GM19455 (cell line): Measurements from ENCODE around the gene PIK3R5.

Experiments
- ATAC-seq: cut with Tn5 transposase; IDR thresholded peaks from one replicate; pipeline ENCODE4 v1.9.1; 2021; ENCODE audit not compliant: unreplicated experiment

PIK3R5 gene

DNA sequence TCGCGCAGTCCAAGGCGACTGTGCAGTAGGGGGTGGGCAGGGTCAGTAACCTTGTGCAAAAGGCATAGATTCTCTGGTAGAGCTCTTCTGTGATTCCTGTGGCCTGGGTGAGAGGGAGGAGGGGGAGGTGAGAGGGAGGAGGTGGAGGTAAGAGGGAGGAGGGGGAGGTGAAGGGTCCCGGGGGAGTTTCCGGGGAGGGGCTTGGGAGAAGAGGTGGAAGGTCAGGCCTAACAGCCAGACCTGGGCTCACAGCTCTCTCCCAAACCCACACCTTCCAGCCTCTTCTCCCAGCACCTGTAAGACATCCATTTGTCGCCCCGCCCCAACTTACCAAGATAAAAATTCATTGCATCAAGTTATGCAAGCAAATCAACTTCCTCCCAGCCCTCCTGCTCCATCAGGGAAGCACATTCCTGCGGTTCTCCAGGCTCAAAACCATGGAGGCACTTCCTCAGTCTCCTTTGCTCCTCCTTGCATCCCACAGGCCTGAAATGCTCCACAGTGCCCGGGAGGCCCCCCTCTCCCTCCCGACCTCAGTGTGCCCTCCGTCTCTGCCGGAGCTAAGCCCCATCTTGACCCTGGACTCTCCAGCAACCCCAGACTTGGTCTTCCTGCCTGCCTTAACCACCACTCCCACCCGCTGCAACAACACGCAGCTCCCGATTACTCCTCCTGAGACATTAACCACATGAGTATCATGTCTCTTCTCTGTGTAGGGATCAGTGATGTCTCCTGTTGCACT lies 128.5 kb downstream of the PIK3R5 start:
- no peak for ATAC-seq

DNA sequence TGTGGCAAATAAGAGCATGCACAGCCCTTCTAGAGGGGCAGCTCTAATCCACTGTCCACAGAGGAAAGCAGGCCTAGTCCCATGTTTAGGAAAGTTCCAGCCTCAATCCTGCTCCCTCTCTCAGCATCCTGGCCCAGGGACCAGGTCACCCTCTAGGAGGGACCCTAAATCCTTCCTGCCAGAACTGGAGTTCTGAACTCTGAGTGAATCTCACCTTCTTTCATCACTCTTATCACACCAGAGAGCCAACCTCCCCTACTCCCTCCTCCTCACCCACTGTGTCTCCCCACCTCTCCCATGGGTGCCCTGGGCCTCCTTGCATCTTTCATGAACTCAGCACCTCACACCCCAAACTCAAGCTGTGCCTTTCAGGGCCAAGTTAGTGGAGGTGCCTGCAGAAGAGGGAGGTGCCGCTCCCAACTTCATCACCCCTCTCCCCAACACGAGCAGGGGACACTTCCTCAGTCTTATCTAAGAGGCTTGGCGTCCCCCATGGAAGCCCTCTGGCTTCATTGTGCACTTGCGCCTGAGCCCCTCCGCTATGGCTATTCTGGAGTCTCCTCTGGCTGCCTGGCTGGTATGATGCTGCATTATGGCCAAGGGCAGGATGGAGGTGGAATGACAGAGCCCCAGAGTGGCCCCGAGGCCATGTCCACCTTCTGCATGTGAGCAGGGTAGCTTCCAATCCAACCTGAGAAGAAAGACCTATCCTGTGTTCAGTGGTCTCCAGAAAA lies 129.7 kb downstream of the PIK3R5 start:
- ATAC-seq: no peak

DNA sequence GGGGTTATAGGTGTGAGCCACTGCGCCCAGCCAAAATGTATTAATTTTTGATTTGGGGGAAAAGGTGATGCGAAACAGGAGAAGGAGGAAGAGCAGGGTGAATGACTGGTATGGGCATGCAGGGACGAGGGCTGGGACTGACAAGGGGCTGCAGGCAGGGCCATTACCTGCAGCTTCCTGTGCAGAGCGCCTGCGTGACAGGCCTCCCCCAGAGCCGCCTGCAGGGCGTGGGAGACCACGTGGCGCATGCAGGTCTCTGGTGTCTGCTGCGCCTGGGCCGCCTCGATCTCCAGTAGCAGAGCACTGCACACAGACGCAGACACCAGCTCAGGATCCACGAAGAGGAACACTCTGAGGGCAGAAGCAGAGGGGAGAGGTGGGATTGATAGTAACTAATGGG lies 130.4 kb downstream of the PIK3R5 start:
- no peak for ATAC-seq

DNA sequence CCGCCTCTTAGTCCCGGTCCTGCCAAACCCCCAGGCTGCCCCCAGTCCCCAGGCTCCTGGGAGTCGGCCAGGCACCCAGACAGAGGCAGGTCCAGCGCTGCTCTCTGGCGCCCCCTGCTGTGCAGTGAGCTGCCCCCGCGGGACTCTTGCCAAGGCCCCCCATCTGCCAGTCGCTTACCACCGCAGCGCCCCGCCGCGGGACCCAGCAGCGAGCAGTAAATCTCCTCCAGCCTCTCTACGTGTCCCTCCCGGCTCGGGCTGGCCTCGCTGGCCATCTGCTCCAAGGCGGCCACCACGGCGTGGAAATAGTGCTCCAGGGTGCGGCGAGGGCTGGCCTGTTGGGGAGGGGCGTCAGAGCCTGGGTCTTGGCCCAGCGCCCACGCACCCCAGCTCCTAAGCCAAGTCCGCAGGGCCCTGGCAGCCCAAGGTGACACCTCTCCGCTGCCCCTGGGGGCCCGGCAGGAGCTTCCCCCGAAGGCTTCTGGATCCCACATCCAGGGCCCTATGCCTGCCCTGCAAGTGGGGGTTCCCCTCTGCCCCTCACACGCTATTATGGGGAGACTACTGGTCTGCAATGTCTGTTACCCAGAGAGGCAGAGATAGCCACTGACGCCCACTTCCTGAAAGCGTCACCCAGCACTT lies 132.7 kb downstream of the PIK3R5 start:
- ATAC-seq: no peak

DNA sequence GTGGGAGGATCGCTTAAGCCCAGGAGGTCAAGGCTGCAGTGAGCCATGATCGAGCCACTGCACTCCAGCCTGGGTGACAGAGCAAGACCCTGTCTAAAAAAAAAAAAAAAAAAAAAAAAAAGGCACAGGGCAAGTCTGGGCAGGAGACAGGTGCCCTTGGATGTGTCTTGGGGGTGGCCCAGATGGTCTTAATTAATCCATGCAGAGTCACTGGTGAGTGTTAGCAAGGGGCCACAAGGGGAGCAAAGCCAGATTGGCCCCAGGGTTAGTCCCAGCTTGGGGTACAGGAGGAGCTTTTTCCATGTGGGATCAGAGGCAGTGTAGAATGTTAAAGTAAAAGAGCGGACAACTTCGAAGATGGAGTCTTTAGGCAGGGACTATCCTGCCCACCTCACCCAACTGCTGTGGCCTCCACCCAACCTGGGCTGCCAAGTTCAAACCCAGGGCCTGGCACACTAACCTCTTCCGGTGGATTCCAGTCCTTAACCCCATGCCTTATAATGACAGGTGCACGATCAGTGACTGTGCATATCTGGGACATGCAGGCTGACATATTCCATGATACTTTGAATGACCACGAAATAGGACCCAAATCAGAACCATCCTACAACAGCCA lies 134.2 kb downstream of the PIK3R5 start:
- no peak for ATAC-seq

DNA sequence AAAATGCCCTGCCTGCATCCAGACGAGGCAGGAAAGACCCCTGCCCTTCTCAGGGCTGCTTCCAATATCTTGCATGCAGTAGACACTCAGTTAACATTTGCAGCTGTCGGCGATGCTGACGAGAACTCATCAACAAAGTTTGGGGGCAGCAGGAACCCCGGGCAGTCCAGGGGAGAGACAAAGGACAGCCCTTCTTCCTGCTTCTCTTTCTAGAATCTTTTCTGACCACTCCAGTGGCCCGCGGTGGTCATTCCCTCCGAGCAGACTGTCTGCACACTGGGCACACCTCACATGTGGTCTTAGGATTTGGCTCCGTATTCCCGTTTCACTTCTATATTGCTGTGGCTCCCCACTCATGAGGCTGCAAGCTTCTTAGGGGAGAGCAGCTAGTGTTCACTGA lies 135.4 kb downstream of the PIK3R5 start:
- no peak for ATAC-seq

DNA sequence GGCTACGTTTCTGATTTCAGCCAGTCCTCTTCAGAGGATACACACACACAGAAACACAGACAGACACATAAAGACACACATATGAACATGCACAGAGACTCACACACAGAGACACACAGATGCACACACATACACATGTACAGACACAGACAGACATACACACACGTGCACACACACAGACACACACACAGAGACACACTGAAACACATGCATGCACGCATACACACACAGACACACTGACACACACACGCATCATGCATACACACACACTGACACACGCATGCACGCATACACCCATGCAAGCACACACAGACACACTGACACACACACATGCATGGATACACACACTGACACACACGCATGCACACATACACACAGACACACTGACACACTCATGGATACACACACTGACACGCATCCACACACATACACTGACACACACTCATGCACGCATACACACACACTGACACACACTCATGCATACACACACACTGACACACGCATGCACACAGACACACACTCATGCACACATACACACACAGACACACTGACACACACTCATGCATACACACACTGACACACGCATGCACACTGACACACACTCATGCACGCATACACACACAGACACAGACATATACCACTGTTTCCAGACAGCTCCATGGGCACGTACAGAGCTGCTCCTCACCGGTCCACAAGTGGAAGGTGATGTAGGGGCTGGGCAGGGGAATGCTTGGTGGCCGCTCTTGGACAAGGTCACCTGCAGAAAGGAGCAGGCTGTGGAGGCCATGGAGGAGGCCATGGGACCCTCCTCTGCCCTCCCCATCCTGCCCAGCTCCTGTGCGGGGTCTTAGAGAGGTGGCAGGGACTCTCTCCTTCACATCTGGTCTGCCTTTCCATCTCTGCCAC lies 136.2 kb downstream of the PIK3R5 start:
- ATAC-seq: no peak
